A549 (cell line): ENCODE data around the gene ATP8A2.

Experiments
- BHLHE40 ChIP-seq: IDR thresholded peaks from 2 replicates; pipeline ENCODE4 v1.6.1; 2012; ENCODE audit warnings: low read depth, low read length, inconsistent platforms
- CHD4 ChIP-seq: fragments of 200-600 bp; sonication (generic); IDR thresholded peaks from 2 replicates; pipeline ENCODE4 v1.6.1; 2016; ENCODE audit warnings: antibody characterized with exemption, mild to moderate bottlenecking, borderline replicate concordance
- EHMT2 ChIP-seq: fragments of 200-600 bp; sonication (generic); IDR thresholded peaks from 2 replicates; pipeline ENCODE4 v1.6.1; 2016; ENCODE audit warnings: antibody characterized with exemption, low read depth, mild to moderate bottlenecking, moderate library complexity
- EP300 ChIP-seq, 2 experiments: fragments of >200 bp; sonication (Bioruptor Twin); formaldehyde crosslinking; IDR thresholded peaks; 2 replicates in 1 of 2; 3 replicates in 1 of 2; pipeline ENCODE4 v1.6.1; 2016 to 2017
- JUNB ChIP-seq: fragments of >200 bp; sonication (Bioruptor Twin); formaldehyde crosslinking; IDR thresholded peaks from 2 replicates; pipeline ENCODE4 v1.6.1; 2016
- POLR2A ChIP-seq: IDR thresholded peaks from 2 replicates; pipeline ENCODE4 v1.6.1; 2012; ENCODE audit warnings: mild to moderate bottlenecking, low read length
- RFX5 ChIP-seq: fragments of 450-650 bp; IDR thresholded peaks from 2 replicates; pipeline ENCODE4 v1.7.1; 2014; ENCODE audit warnings: antibody characterized with exemption, mild to moderate bottlenecking, moderate library complexity
- TP53 ChIP-seq: fragments of 250-450 bp; sonication (Bioruptor Pico); IDR thresholded peaks from 2 replicates; pipeline ENCODE4 v1.5.0; 2021; ENCODE audit warnings: mild to moderate bottlenecking, moderate library complexity
- TF ChIP-seq, protein P1 (sequence below): fragments of >200 bp; sonication (Bioruptor Twin); formaldehyde crosslinking; IDR thresholded peaks from 3 replicates; pipeline ENCODE4 v1.5.1; 2016

DNA sequence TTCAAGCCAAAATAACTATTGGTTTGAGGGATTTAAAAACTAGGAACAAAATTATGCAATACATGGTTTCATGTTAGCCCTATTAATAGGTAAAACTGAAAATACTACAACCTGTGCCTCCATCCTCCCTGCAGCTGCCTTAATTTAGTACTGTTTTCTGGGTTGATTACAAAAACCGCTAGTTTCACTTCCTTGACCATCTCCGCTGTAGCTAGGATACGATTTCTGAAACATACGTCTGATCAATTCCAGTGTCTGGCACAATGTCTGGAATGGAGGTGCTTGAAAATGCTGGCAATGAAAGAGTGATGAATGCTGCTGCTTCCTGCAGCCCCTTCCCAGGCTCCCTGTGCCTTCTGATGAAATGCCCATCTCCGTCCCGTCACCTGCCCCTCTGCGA lies 406.6 kb downstream of the ATP8A2 start:
- TF ChIP-seq, protein P1, sequence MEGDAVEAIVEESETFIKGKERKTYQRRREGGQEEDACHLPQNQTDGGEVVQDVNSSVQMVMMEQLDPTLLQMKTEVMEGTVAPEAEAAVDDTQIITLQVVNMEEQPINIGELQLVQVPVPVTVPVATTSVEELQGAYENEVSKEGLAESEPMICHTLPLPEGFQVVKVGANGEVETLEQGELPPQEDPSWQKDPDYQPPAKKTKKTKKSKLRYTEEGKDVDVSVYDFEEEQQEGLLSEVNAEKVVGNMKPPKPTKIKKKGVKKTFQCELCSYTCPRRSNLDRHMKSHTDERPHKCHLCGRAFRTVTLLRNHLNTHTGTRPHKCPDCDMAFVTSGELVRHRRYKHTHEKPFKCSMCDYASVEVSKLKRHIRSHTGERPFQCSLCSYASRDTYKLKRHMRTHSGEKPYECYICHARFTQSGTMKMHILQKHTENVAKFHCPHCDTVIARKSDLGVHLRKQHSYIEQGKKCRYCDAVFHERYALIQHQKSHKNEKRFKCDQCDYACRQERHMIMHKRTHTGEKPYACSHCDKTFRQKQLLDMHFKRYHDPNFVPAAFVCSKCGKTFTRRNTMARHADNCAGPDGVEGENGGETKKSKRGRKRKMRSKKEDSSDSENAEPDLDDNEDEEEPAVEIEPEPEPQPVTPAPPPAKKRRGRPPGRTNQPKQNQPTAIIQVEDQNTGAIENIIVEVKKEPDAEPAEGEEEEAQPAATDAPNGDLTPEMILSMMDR: no peak
- TF ChIP-seq EP300 (IDR thresholded peaks at IDR 0.05): no peak
- no peak for TF ChIP-seq TP53
- TF ChIP-seq RFX5: no peak
- no peak for TF ChIP-seq CHD4
- TF ChIP-seq POLR2A: no peak
- TF ChIP-seq EHMT2: no peak
- no peak for TF ChIP-seq BHLHE40
- no peak for TF ChIP-seq JUNB
